Retina (tissue), 1 donor: ENCODE measurements around the gene MYOF.
A peak's percentile ranks its signal among the peaks of the same experiment; 100 is the strongest.
"Not testable (repeated sequence)": the region's sequence is repeated elsewhere in the genome, so short reads cannot be mapped to it uniquely, and the experiment has no call there.

Experiments used
- DNase-seq: peaks from one replicate; pipeline ENCODE4 v3.0.0-alpha.2; 2016

The MYOF gene

GRCh38 chr10:93475871-93476270 is 6.3 kb downstream of the MYOF start:
- DNase-seq: no peak

GRCh38 chr10:93475227-93475626 is 6.9 kb downstream of the MYOF start:
- no peak for DNase-seq

GRCh38 chr10:93473804-93474472 is 8.2 kb downstream of the MYOF start:
- DNase-seq: no peak

- no peak for DNase-seq
These were observed 9.0 kb downstream of the MYOF start for GRCh38 chr10:93473161-93473560.

GRCh38 chr10:93471110-93471651 is 11.0 kb downstream of the MYOF start:
- no peak for DNase-seq

- no peak for DNase-seq
These were observed 12.7 kb downstream of the MYOF start for GRCh38 chr10:93469454-93469853.

GRCh38 chr10:93468461-93469213 is 13.5 kb downstream of the MYOF start:
- no peak for DNase-seq

GRCh38 chr10:93467635-93468034 is 14.5 kb downstream of the MYOF start:
- DNase-seq: not testable (repeated sequence)

- no peak for DNase-seq
These were observed 16.1 kb downstream of the MYOF start for GRCh38 chr10:93465806-93466675.

GRCh38 chr10:93464776-93465388 is 17.3 kb downstream of the MYOF start:
- no peak for DNase-seq

- DNase-seq: no peak
These were observed 18.2 kb downstream of the MYOF start for GRCh38 chr10:93463723-93464476.

- no peak for DNase-seq
These were observed 19.3 kb downstream of the MYOF start for GRCh38 chr10:93462881-93463280.

GRCh38 chr10:93462371-93462770 is 19.8 kb downstream of the MYOF start:
- DNase-seq: no peak

- no peak for DNase-seq
These were observed 20.3 kb downstream of the MYOF start for GRCh38 chr10:93461807-93462178.

GRCh38 chr10:93461109-93461806 is 20.9 kb downstream of the MYOF start:
- DNase-seq: no peak

GRCh38 chr10:93459466-93459865 is 22.7 kb downstream of the MYOF start:
- no peak for DNase-seq

GRCh38 chr10:93458821-93459257 is 23.3 kb downstream of the MYOF start:
- DNase-seq: peak; percentile 24

GRCh38 chr10:93457511-93457910 is 24.6 kb downstream of the MYOF start:
- no peak for DNase-seq

- no peak for DNase-seq
These were observed 25.7 kb downstream of the MYOF start for GRCh38 chr10:93456480-93456879.

GRCh38 chr10:93454736-93455135 is 27.4 kb downstream of the MYOF start:
- DNase-seq: no peak

- DNase-seq: no peak
These were observed 28.0 kb downstream of the MYOF start for GRCh38 chr10:93454146-93454545.
